Regular cardiac myocyte (primary cell): ENCODE data around the gene SYCP2. TPM values are rescaled to one million over a fixed set of nuclear protein-coding genes. Genes with fewer than 3 reads are reported as not detected.

Source experiments
- total RNA-seq: library from RNA; depleted of rRNA; stranded (reverse); fragments of >200 nt; gene quantifications from 2 replicates; pipeline ENCODE4 v1.2.3, GENCODE V29; 2014

The SYCP2 gene, protein sequence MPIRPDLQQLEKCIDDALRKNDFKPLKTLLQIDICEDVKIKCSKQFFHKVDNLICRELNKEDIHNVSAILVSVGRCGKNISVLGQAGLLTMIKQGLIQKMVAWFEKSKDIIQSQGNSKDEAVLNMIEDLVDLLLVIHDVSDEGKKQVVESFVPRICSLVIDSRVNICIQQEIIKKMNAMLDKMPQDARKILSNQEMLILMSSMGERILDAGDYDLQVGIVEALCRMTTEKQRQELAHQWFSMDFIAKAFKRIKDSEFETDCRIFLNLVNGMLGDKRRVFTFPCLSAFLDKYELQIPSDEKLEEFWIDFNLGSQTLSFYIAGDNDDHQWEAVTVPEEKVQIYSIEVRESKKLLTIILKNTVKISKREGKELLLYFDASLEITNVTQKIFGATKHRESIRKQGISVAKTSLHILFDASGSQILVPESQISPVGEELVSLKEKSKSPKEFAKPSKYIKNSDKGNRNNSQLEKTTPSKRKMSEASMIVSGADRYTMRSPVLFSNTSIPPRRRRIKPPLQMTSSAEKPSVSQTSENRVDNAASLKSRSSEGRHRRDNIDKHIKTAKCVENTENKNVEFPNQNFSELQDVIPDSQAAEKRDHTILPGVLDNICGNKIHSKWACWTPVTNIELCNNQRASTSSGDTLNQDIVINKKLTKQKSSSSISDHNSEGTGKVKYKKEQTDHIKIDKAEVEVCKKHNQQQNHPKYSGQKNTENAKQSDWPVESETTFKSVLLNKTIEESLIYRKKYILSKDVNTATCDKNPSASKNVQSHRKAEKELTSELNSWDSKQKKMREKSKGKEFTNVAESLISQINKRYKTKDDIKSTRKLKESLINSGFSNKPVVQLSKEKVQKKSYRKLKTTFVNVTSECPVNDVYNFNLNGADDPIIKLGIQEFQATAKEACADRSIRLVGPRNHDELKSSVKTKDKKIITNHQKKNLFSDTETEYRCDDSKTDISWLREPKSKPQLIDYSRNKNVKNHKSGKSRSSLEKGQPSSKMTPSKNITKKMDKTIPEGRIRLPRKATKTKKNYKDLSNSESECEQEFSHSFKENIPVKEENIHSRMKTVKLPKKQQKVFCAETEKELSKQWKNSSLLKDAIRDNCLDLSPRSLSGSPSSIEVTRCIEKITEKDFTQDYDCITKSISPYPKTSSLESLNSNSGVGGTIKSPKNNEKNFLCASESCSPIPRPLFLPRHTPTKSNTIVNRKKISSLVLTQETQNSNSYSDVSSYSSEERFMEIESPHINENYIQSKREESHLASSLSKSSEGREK (N-terminal part only)
- total RNA-seq = 0.77 and 1.1 TPM in 2 replicates

DNA sequence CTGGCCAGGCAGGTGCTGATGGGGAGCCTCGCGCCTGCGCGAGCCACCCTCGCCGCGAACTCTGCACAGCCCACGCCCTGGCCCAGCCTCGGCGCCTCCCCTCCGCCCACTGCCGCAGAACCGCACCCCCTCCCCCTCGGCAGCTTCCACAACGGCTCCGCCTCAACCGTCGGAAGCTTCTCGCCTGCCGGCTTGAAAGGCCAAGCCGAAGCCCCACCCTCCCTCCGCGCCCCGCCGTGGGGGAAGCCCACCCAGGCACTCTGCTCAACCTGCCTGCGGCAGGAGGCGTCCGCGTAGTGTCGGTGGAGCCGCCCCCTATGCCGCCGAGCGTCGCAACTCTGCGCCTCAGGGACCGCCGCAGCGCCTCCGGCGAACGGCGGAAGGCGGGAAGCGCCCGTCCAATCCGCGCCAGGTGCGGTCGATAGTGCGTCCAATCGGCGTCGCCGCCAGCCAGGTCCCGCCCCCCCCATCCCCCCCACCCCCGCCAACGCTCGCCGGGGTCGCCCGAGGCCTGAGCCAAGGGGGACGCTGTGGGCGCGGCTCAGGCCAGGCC is at the start of gene SYCP2:
TSS of gene SYCP2 (minus strand) at position 342 of the 553 bp plus-strand sequence. CDS start 11,224 bp downstream, outside the sequence.

DNA sequence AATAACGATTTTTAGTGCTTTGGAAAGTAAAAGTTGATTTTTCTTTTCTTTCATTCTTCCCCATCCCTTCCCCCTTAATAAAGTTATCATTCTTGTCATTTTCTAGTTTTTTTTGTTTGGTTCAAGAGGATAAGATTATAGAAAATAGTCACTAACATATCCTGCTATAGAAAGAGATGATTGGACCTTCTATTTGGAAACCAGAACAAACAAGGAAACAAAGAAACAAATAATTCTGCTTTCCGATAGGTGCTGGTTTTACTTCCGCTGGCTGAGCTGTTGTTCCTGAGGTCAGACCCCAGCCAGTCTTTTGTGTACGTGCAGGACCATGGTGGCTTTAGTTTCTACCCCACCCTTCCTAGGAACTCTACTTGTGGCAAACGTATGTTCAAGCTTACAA is 24.7 kb upstream of the SYCP2 start, which contains the start of gene CDH26:
TSS of gene CDH26 (plus strand) at position 301 of the 400 bp plus-strand sequence. CDS start 304 bp downstream, outside the sequence.

DNA sequence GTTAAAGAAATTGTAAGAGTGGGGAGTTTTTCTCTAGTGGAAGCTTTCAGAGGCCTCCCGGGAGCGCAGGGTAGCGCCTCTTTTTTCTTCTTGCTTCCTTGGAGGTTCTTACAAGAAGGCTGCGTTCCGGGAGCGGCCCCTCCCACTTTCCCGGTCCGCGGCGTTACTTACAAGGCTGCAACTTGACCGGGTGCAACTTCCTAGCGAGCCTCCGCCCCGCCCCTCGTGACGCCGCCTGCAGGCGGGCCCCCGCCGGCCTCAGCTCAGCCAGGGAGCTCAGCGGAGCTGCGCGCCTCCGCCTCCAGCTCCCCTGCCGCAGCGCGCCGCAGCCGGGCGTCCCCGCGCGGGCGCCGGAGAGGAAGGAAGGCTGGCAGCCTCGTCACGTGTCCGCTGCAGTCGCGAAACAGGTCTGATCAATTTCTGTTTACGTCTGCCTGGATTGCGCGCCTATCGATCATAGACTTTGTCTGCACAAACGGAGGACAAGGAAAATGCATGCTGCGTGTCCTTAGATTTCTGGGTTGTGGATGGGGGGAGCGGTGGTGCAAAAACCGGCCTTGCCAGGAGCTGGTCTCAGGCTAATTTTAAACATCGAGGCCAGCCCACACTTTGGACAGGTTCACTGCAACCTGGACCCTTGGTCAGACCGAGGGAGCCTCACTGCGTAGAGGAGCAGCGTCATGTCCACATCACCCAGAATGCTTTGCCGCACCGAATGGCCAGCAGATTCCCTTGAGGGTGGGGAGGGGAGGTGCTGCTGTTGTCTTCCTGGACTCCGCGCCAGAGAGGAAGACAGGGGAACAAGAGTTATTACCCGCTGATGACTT is 6.9 kb upstream of the SYCP2 start, which contains the start of the genes FAM217B and PPP1R3D:
TSS of gene FAM217B (plus strand) at position 261 of the 827 bp plus-strand sequence. CDS start 3,555 bp downstream, outside the sequence.
TSS of gene PPP1R3D (minus strand) at position 177 of the 827 bp plus-strand sequence. CDS start 374 bp downstream, outside the sequence.

Other genes with a start within 250 kb of the SYCP2 start
- gene PPP1R3D, start 6.7 kb upstream of the SYCP2 start, total RNA-seq = 5.4 and 6.3 TPM in 2 replicates
- gene FAM217B, start 6.8 kb upstream of the SYCP2 start, total RNA-seq = 2.3 and 4.6 TPM in 2 replicates
- gene CDH26, start 24.8 kb upstream of the SYCP2 start, total RNA-seq = under 0.01 and 0.28 TPM in 2 replicates